ENCODE results near the gene FCSK. TPM values are rescaled to one million over a fixed set of nuclear protein-coding genes. Genes with fewer than 3 reads are reported as not detected.

Gene FCSK
- 6.8 and 7.8 TPM in 2 replicates for total RNA-seq (ENCODE audit: low replicate concordance)

GRCh38 chr16:70454222-70455034 is at the start of gene FCSK:
Gene FCSK, plus strand, starts transcription at chr16:70454595. Its CDS starts 8,596 bp downstream, at chr16:70463191.

DNA sequence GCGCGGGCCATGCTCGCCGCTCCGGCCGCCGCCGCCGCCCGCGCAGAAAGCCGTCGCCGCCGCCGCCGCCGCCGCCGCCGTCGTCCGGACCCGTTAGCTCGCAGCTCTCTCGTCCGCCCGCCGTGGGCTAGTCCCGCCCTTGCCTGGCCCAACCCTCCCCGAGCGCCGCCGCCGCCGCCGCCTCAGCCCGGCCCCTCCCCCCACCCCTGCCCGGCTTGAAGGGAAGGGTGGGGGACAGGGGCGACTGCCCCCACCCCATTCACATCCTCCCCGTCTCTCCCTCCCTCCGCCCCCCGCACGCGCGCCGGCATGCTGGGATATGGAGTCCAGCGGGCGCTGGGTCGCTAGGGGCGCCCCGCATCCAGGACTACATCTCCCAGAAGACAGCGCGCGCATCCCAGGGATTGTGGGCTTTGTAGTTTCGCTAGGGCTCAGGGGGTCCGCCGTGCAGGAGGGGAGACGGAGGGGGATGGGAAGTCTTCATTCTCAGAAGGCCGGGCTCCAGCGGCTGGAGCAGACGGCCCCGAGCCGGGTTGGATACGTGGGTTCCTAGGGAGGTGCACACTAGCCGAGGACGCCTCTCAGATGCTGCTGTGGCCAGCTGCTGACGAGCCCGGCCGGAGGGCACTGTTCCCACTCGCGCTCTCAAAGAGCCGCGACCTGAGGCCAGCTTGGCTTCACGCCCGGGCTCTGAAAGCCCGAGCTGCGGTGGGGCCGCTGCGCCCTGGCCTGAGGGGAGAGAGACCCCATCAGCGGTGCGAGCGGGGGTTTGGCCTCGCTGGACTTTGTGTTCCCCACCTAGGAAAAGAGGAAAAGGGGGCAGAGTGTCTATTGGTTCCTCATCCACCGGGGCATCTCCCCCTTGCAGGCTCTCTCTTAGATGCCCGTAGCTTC is 15.2 kb upstream of the FCSK start, which contains the start of gene ST3GAL2:
TSS of gene ST3GAL2 (minus strand) at position 132 of the 894 bp plus-strand sequence. CDS start 40,570 bp downstream, outside the sequence.

GRCh38 chr16:70523076-70523742 is 68.8 kb downstream of the FCSK start, which contains the start of gene COG4:
Gene COG4, minus strand, starts transcription at chr16:70523554. Its CDS starts 11 bp downstream, at chr16:70523543.

DNA sequence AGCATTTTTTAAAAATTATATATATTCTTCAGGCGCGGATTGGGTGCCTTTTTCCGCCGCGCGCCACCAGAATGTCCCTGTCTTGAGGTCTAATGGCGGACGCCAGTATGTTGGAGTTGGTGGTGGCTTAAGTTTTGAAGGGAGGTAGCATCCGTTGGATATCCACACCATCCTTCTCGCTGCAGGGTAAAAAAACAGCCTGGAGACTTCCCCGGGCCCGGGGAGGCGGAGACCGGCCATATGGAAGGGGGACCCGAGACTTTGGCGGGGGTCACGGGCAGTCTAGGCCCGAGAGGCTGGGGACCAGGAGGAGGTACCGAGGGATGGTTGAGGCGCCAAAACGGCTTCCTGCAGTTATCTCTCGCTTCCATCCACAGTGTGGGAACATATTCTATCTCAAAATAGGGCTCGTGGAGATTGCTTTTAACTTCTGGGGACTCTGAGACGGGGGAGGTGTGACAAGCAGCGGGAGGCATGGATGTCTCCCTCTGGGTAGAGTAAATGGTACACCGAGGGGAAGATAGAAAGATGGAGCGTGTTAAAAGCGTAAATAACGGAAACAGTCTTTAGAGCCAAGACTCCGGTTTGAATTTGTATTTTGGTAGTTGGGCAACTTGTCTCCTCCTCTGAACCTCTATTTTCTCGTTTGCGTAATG is 69.5 kb downstream of the FCSK start, which contains the start of gene SF3B3:
TSS of gene SF3B3 (plus strand) at position 74 of the 656 bp plus-strand sequence. CDS start 2,841 bp downstream, outside the sequence.

Other genes starting within 250 kb of the FCSK start
- gene EXOSC6, start 202.7 kb upstream of the FCSK start, total RNA-seq (ENCODE audit: low replicate concordance) = 13.1 and 26.2 TPM in 2 replicates
- 186 and 251 TPM in 2 replicates for gene AARS1, start 165.1 kb upstream of the FCSK start, total RNA-seq (ENCODE audit: low replicate concordance)
- gene DDX19B, start 155.4 kb upstream of the FCSK start, total RNA-seq (ENCODE audit: low replicate concordance) = 15.8 and 26.6 TPM in 2 replicates
- 34.2 and 38.1 TPM in 2 replicates for gene DDX19A, start 107.7 kb upstream of the FCSK start, total RNA-seq (ENCODE audit: low replicate concordance)
- 9.8 and 47.0 TPM in 2 replicates for gene ST3GAL2, start 15.5 kb upstream of the FCSK start, total RNA-seq (ENCODE audit: low replicate concordance)
- 73.6 and 81.3 TPM in 2 replicates for gene COG4, start 69.0 kb downstream of the FCSK start, total RNA-seq (ENCODE audit: low replicate concordance)
- 53.9 and 64.0 TPM in 2 replicates for gene SF3B3, start 69.2 kb downstream of the FCSK start, total RNA-seq (ENCODE audit: low replicate concordance)
- 5.2 and 8.4 TPM in 2 replicates for gene IL34, start 192.0 kb downstream of the FCSK start, total RNA-seq (ENCODE audit: low replicate concordance)
- 6.7 and 13.0 TPM in 2 replicates for gene MTSS2, start 231.5 kb downstream of the FCSK start, total RNA-seq (ENCODE audit: low replicate concordance)